CD4-positive, alpha-beta T cell treated with Interleukin-15 for 1 hour (primary cell): ENCODE data around the gene CTNNA1.

Experiments
- DNase-seq: peaks from one replicate; pipeline ENCODE4 v3.0.0-alpha.2; 2020

Gene CTNNA1

DNA sequence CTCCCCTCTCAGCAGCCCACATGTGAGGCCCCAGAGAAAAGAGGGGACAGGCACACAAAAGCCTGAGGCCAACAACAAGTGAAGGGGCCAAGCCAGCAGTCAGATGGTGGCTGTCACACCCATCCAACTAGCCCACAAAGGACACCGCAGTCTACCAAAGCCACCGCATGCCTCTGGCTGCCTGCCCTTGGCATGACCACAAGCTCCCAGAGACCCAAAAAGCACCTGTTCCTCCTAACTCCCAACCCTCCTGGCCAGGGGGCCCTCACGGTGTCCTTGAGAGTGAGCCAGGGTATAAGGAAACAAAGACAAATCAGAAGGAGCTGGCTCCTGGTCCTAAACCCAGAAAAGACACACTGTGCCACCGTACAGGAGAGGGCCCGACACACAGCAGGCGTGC is 199.7 kb downstream of the CTNNA1 start:
- DNase-seq = no peak

DNA sequence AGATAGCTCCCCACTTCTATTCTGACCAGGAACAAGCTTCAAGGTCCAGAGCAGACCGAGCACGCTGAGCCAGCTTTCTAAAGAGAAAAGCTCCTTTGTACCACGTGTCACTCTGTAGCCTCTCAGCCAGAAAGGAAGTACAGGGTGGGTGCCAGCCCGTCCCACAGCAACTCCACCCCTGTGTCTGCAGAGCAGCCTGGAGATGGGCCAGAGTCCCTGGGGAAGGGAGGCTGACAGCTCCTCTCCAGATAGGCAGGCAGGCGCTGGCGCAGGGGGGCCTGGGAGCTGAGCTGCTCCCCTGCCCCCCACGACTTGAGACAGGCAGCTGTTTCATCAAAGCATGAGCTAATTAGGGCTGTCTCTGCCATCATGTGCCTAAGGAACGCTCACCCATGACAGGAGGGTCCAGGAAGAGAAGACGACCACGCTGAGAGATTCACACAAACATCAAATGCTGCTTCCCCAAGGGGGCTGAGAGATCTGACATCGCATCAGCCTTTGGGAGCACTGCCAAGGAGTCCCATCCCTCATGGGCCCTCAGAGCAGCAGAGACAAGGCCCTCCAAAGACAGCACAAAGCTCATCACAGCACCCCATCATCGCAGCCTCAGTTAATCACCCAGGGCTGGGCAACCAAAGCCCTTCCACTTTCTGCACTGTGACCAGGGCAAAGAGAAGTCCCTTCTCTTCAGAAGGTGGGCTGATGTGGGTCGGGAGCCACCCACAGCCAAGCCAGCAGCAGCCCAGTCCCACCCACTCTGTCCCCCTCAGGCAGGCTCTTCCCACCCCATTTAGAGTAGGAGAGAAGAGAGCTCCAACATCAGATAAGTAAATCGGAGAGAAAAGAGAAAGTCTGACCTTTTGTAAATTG is 200.4 kb downstream of the CTNNA1 start:
- DNase-seq = no peak

DNA sequence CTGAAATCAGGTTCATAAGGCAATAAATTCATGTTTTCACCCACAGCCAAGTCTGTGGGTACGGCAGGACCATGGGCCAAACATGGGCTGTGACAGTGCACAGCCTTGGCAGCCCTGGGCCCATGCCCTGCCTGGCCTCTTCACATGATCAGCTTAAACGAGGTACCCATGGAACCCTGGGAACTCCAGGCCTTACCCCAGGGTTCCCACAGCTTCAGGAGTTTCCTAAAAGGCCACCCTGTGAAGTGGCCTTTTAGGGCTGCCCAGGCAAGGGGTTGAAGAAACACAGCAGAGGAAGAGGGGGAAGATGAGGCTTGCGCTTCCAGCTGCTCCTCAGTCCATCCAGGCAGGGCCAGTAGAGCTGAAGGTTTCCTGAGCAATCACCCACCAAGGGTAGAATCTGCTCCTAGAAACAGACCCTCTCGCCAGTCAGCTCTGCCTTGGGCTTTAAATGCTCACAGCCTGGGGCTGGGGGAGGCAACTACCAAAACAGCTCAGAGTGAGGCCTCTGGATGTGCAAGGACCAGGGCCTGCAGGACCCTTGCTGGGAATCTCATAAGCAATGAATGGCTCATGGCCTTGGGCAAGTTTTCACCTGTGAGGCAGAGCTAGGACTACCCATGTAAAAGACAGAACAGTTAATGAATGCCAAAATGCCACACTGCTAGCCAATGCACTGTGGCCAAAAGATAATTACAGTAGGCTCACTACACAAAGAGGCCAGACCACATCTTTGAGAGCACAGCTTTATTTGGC is 201.2 kb downstream of the CTNNA1 start:
- DNase-seq = no peak

DNA sequence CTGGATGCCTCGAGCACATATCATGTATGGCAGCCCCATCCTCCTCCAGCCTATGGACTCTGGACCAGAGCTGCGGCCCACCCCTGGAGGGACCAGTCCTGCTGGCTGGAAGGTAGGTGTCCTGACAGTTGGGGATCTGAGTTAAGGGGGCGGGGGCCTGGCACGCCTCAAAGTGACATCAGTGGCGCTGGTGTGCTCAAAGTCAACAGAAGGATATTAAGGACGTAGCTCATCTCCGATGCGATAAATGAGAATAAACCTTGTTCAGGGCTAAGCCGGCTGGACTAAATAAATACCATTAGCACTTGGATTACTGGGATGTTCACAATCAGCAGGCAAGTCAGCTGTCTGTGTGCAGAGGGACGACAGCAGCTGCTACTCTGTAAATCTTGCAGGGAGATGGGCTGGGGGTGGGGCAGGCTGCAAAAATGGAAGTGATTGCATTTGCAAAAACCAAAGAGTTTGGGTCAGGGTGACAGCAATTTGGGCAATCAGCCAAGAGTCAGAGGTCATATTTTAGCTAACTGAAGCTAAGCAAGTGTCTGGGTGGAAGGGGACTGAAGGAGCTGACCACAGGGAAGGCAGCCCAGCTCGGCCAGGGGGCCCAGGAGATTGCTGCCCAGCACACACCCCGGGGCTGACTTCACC is 201.9 kb downstream of the CTNNA1 start:
- no peak for DNase-seq

DNA sequence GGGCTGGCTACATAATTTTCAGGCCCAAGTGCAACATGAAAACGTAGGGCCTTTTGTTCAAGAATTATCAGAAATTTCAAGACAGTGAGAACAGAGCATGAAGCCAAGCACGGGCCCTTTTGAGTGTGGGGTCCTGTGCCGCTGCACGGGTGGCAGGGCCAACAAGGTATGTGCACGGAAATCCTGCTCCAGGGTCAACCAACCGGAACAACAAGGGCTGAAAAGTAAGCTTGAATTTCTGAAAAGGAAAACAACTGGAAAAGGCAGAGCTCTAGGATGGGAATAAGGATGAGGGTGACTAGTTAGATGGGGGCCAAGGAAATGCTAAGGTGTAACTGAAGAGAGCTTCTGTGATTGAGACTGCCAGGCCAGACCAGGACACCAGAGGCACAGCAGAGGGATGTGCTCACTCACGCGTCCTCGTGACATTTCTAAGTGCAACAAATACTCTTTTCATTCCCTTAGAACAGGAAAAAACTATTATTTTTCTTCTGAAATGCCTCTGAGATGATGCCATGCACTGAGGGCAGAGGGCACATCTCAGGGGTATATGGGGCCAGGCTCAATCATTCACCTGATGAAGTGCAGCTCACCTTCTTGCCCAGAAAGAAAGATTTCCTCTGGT is 202.6 kb downstream of the CTNNA1 start:
- no peak for DNase-seq

DNA sequence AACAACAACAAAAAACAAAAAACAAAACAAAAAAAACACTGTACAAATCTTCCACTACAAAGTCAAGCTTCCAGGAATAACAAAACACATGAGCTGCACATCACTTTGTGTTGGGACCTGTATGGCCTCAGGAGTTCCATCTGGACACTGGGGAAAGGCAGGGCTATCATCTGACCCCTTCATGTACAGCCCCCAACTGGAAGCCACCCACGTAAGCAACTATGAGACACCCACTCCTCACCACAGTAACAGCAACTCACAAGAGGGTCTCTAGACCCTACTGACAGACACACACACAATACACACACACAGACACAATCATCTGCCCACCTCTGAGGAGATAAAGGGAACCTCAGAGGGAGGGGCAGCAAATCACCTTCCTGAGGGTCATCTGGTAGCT is 203.6 kb downstream of the CTNNA1 start:
- no peak for DNase-seq

DNA sequence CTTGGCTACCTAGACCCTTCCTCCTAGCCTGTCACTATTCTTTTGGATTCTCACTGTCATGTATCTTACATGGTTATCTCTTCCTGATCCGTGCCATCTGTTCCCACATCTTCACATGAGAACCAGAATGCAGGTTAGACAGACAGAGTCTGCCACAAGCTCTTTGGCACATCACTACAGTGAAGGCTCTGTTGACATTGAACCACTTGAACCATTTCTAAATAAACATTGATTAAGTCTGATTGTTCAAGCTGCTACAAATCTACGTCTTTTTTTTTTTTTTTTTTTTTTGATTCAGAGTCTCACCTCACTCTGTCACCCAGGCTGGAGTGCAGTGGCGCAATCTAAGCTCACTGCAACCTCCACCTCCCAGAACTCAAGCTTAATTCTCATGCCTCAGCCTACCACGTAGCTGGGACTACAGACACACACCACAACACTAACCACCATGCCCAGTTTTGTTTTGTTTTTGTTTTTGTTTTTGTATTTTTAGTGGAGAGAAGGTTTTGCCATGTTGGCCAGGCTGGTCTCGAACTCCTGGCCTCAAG is 207.0 kb downstream of the CTNNA1 start:
- no peak for DNase-seq

DNA sequence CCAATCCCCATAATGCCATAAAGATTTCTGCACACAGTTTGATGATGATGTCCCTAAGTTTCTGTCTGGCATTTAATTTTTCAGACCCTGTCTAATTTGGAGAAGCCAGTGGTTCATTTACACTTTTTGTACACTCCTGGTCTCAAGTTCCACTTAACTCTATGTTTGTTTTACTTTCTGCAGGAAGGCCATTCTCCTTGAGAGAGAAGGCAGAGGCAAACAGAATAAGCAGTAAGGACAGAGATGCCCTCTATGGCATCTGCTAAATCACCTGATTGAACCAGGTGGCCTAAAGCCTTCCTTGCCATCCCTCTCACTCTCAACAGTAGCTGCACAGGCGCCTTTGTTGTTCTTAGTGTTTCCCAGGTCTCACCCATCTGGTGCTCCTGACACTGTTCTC is 208.0 kb downstream of the CTNNA1 start:
- DNase-seq = no peak

DNA sequence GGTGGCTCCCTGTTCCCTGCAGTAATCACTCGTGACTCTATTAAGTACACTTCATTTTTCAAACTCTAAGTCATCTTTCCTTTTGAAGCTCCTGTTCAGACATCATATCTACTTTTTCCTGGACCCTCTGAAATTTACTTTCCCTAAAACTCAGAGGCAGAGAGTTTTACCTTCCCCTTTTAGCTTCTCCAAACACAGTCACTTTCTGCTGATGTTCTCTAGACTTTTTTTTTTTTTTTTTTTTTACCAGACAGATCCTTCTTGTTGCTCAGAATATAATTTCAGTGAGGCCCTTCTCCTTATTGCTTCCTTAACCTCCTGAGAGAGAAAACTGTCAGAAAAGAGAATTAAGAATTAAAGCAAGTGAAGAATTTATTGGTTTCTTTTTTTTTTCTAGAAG is 208.5 kb downstream of the CTNNA1 start:
- DNase-seq = no peak

DNA sequence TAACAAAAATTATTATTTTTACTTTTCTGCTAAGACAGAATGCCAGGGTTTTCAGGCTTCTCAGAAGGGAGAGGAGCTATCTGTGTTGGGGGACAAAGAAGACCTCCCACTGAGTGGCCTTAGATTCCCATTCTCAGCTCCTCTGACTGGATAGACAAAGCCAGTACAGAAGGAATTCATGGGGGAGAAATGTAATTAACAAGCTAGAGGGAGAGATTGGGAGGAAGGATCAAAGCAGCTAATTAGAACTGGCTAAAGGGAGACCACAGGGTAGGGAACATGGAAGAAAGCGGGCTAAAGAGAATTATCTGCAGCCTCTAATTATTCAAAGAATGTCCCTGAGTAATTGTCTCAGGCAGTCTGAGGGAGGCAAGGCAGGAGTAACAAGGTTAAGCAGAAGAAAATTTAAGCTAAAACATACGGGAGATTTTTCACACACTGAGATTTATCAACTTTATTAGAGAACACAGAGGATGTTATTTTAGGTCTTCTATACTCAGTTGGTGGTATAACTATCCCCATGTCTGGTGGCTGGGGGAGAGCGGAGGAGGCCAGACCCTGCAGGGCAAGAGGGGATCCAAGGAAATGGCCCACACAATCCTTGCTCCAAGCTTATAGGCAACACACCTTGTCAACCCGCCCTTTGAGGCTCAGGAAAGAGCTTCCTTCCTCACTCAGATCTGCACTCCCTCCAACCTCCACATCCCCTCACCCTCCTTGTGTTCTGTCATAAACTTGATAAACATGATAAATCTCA is 209.6 kb downstream of the CTNNA1 start:
- no peak for DNase-seq

DNA sequence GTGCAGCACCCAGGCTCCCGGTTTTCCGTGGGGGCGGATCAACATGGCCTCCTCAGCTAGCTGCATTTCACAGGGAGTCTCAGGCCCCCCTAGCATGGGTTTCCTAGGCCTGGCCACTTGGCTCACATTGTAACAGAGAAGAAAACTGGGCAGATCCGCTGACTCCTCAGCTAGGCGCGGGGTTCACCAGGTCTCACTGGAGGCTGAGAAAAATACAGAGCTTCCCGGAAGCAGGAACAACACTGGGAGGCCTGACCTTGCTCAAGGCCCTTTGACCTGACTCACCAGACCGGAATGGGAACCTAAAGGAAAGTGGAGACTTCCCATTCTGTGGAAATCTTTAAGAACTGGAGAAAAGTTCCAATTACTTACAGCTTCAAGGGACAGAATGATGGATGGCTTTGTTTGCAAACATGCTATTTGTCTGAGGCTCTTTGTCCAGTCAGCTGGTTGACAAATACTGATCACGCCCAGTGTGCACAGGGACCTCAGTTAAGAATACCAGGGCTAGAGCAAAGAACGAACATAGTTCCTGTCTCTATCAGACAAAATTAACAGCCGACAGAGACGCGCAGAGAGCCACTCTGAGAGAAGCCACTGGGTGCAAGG is 210.6 kb downstream of the CTNNA1 start:
- no peak for DNase-seq

DNA sequence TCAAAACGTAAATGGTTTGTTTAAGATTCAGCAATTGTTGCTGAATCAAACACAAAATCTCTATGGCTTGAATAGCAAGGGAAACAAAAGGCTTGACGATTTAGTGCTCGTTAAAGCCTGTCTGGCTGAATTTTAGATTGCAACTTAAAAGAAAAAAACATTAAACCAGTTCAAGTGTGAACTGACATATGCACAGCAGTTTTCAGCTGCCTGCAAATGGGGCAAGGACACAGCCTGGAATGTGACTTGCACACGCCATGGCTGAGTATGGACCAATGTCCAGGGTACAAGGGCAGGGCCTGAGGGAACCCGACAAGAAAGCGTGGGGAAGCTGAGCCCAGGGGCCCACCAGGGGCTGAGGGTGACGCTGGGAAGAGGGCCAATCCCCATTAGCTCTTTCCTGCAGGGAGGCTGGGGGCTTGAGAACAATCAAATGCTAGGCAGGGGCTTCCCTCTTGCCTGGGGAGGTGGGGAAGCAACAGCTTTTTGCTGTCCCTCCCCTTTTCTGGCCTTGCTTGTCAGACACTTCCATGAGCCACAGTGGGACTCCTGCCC is 211.5 kb downstream of the CTNNA1 start:
- DNase-seq = no peak

DNA sequence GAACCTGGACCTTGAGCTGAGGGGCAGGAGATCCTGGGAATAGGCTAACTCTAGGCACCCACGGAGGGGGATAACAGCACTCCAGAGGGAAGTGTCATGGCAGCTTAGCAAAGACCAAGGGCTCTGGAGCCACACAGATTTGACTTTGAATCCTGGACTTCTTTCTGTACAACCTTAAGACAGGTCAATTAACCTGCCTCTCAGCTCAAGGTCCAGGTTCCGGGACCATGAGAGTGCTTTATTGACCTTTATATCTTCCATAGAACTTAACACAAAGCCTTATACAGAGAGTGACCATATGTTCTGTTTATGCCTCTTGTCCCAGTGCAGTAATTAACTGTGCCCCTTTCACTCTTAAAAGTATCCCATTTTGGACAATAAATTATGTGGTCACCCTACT is 212.4 kb downstream of the CTNNA1 start:
- no peak for DNase-seq

DNA sequence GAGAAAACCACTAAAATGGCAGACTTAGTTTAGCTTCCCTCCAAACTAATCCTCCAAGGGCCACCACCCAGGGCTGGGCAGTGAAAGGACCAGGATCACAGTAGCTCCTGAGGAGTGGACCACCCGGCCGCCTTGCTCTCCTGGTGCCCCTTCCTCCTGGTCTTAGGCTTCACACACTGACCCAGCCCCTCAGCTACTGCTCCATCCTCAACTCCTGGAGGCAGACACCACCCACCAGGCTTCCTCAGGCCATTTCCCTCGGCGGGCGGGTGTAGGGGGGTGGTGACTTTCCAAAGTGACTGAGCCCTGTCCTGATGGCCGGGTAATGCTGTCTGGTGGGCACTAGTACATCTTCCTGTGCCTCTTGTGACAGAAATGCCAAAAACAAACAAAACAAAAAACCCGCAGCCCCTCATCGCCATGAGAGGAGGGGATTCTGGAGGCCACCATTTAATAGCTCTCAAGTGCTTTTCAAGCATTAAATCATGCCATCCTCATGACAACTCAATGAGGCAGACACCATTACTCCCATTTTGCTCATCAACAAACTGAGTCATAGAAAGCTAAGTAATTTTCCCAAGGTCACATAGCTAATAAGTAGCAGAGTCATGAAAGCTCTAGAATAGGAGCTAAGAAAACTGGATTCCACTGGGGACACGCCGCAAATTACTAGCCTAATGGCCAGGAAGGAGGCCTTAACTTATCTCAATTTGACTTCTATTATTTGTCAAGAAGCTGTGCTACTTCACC is 213.2 kb downstream of the CTNNA1 start:
- no peak for DNase-seq

DNA sequence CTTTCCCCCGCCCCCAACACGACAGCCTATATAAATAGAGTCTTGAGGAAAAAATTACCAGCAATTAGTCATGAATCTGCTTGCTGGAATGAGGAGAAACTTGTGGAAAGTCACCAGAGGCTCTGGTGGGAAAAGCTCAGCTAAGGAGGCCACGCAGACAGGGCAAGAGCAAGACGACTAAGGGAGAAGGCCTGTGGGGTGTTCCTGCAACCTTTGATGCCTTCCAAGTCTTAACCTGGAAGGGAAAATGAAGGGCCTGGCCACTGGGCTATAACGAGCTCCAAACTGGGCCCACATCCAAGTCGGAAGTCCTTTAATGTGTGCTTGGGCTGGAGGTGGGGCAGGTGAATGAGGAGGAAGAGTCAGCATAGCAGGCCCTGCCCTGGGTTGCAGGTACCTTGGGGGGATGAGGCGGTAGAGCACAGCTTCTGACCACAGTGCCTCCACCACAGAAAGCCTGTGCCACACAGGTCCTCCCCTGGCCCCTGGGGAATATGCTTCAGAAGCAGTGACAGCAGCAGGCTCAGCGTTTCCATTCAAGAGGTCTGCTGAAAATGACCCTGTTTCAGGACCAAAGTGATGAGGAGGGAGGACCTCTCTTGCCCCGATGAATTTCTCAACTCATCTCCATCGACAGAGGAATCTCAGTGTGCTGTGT is 214.7 kb downstream of the CTNNA1 start:
- DNase-seq = no peak

DNA sequence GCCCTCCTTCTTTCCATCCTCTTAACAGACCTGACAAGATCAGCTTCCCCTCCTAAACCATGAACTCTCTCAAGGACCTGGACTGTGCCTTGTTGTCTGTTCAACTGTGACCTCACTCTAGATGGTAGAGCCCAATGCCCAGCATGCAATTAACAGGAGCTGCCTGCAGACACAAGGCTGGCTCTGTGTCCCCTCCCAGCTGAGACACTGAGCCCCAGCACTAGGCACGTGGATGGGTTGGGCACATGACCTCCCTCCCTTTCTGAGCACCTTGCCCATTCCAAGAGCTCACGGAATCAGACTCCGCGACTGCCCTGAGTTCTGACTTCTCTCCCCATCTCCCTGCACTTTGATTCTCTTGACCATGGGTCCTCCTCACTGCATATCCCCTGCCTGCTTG is 215.4 kb downstream of the CTNNA1 start:
- no peak for DNase-seq

DNA sequence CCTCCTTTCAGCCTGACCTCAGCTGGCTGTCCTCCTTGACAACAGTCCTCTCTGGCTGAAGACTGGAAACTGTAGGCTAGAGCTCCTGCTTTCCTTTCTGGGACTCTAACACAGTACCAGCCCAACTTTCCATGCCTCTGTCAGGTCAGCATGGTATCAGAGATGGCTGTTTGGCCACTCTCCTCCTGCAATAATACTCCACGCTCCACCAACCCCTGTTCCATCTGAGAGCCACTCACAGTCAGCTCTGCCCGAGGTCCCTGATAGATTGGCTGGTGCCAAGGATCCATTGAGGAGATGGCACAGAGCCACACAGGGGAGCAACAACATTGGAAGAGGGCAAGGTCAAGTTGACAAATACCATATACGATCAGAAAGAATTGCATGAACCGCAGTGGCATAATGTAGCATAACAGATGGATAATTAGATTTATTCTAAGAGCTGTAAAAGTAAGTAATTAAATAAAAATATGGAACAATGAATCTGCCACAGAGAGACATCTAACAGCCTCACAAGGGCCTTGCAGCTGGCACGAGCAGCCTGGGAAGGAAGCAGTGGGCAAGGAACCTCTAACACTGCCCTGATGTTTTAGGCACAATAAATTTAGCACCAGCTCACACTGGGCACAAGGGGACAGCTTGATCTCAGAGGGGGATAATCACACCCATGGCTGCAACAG is 216.2 kb downstream of the CTNNA1 start:
- DNase-seq = no peak

DNA sequence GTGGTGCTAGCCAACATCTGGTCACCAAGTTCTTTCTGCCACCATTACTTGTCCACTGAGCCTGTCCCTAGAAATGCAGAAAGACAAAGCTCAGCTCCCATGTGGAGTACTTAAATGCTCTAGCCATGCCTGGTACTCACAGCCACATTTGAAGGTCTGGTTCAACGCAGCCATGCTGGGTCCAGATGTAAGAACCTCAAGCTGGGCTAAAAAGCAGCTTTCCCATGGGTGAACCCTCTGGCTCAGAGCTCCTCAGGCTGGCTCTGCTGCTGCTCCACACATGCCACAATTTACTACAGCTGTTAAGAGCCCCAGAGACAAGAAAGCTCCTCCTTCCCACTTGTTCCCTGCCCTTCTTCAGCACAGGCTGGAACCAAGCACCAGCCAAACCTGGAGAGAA is 219.0 kb downstream of the CTNNA1 start:
- DNase-seq = no peak

DNA sequence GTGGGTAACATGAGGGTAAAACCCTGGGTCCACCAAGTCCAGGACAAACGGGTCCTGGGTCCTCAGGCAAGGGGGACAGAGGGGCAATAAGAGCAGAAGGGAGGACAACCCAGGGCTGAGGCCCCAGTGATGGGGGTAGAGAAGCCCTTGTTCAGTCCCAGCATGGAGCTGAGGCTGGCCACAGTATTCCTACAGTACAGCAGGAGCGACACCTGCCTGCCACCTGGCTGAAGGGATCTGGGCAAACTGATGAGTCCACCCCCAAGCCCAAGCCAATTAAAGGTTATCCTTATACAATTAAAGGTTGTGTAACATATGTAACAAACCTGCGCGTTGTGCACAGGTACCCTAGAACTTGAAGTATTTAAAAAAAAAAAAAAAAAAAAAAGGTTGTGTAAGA is 219.6 kb downstream of the CTNNA1 start:
- DNase-seq = no peak
